Measurements from ENCODE around the gene LRP6. TPM values are rescaled to one million over a fixed set of nuclear protein-coding genes. Genes with fewer than 3 reads are reported as not detected.

The LRP6 gene
- total RNA-seq, 2 donors from 2014 or later = 23.0 to 34.7 TPM

DNA sequence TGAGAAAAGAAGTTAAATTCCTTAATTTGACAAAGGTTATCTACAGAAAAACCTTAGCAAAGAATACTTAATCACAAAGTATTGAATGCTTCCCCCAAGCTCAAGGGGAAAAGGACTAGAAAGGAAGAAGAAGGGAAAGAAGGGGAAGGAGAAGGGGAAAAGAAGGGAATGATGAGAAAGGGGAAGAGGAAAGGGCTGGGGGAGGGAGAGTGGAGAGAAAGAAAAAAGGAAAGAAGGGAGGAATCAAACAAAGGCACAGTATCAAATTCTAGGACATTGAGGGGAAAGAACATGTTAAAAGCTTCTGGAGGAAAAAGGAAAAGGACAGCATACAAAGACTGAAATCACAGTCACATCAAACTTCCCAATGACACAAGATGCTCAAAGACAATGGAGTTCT is 125.8 kb downstream of the LRP6 start:
- Histone ChIP-seq H3K27me3 (replicated peaks; ENCODE audit: insufficient read depth) (no peaks in the 10 kb centered on the region), H3K9me3 (no peaks in the 10 kb centered on the region), H3K27ac (no peak overlapping the region), H3K4me3 (no peak overlapping the region), H3K4me1 (replicated peaks) (no peaks in the 10 kb centered on the region), H3K36me3 (no peaks in the 10 kb centered on the region)
- no peak for DNase-seq (ENCODE audit: low spot score)
- intact Hi-C loops (cut with DNase I) = no loop called here
- TF ChIP-seq, protein P1, sequence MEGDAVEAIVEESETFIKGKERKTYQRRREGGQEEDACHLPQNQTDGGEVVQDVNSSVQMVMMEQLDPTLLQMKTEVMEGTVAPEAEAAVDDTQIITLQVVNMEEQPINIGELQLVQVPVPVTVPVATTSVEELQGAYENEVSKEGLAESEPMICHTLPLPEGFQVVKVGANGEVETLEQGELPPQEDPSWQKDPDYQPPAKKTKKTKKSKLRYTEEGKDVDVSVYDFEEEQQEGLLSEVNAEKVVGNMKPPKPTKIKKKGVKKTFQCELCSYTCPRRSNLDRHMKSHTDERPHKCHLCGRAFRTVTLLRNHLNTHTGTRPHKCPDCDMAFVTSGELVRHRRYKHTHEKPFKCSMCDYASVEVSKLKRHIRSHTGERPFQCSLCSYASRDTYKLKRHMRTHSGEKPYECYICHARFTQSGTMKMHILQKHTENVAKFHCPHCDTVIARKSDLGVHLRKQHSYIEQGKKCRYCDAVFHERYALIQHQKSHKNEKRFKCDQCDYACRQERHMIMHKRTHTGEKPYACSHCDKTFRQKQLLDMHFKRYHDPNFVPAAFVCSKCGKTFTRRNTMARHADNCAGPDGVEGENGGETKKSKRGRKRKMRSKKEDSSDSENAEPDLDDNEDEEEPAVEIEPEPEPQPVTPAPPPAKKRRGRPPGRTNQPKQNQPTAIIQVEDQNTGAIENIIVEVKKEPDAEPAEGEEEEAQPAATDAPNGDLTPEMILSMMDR (IDR thresholded peaks at IDR 0.05) = no peak
- TF ChIP-seq POLR2A (IDR thresholded peaks at IDR 0.05) (no peak), POLR2AphosphoS5 (IDR thresholded peaks at IDR 0.05) (no peak)

DNA sequence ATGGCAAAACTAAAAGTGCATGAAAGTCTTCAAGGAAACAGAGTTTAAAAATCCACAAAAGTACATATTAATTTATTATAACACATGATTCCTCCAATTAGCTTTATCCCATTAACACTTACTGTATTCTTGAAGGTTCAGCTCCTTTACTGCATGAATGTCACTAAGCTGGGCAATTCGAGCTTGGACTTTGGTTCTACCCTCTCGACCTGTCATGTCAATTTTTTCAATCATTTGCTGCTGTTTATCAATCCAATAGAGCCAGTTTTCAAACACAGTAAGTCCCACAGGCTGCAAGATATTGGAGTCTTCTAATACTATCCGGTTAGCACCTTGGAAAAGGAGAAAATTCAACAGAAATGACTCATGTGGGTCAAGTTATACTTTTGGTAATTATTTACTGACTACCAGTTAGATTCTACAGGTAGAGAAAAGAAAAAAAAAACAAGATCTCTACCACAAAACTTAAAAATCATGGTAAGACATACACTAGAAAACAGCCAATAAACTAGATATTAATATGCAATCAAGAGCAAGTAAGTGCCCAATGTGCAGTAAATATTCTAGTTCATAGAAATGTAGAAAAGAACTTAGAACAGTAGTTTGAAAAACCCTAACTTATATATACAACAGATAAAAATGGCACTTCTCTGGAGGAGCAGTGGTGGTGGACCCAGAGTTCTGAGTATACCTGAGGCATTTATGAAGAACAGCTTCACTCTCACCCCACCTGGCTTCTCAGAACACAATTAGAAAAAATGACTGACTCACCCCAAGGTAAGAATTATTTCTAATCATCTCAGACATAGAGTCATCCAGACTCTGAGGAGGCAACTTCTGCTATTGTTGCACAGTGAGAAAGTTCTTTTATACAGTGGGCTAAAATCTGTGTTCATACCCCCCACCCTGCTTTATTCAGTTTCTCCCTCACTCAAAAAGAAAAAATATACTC is 128.4 kb downstream of the LRP6 start:
- intact Hi-C loops (cut with DNase I) = no loop called here
- H3K9me3 ChIP-seq = no peaks in the 10 kb centered on the region
- no peaks in the 10 kb centered on the region for H3K27me3 ChIP-seq (replicated peaks; ENCODE audit: insufficient read depth)
- H3K36me3 ChIP-seq = no peaks in the 10 kb centered on the region
- TF ChIP-seq POLR2AphosphoS5 (IDR thresholded peaks at IDR 0.05) (no peak), POLR2A (IDR thresholded peaks at IDR 0.05) (no peak)
- TF ChIP-seq, protein P1 (IDR thresholded peaks at IDR 0.05) = no peak
- WGBS = 96% methylated on average over 3 of the region's 3 CpGs
- no peak overlapping the region for H3K4me3 ChIP-seq
- no peak overlapping the region for H3K27ac ChIP-seq
- no peak for DNase-seq (ENCODE audit: low spot score)
- no peaks in the 10 kb centered on the region for H3K4me1 ChIP-seq (replicated peaks)

DNA sequence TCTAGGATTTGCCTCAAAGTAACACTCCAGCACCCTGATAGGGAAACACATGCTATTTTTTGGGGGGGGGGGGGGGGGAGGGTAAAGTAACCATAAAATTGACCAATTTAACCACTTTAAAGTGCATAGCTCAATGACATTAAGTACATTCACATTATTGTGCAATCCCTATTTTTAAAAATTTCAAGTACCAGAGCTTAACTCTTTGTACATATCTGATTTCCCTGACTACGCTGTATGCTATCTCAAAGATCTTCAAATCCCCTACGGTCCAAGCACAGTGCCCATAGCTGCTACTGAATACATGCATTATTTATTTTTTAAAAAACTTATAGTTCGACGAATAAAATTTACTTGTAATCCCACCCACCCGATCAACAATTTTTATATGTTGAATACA is 133.1 kb downstream of the LRP6 start:
- H3K4me3 ChIP-seq = no peak overlapping the region
- WGBS = 96% methylated on average over 5 of the region's 5 CpGs
- intact Hi-C loops (cut with DNase I) = no loop called here
- DNase-seq (ENCODE audit: low spot score) = no peak
- TF ChIP-seq POLR2A (IDR thresholded peaks at IDR 0.05) (no peak), POLR2AphosphoS5 (IDR thresholded peaks at IDR 0.05) (no peak)
- TF ChIP-seq, protein P1 (IDR thresholded peaks at IDR 0.05) = no peak
- no peak overlapping the region for H3K27ac ChIP-seq
- H3K36me3 ChIP-seq = no peaks in the 10 kb centered on the region
- H3K9me3 ChIP-seq = no peaks in the 10 kb centered on the region
- no peaks in the 10 kb centered on the region for H3K4me1 ChIP-seq (replicated peaks)
- no peaks in the 10 kb centered on the region for H3K27me3 ChIP-seq (replicated peaks; ENCODE audit: insufficient read depth)

DNA sequence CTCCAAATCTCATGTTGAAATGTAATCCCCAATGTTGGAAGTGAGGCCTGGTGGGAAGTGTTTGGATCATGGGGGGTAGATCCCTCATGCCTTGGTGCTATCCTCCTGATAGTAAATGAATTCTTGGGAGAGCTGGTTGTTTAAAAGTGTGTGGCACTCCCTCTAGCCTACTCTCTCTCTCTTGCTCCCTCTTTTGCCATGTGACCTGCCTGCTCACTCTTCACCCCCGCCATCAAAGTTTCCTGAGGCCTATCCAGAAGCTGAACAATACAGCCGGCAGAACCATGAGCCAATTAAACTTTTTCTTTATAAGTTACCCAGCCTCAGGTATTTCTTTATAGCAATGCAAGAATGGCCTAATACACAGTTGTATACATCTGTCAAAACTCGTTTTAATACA is 133.6 kb downstream of the LRP6 start:
- intact Hi-C loops (cut with DNase I) = no loop called here

More for the DNA sequence above, 133.6 kb downstream of the LRP6 start:
- TF ChIP-seq, protein P1 (IDR thresholded peaks at IDR 0.05) = no peak
- TF ChIP-seq POLR2AphosphoS5 (IDR thresholded peaks at IDR 0.05) (no peak), POLR2A (IDR thresholded peaks at IDR 0.05) (no peak)
- Histone ChIP-seq H3K27me3 (replicated peaks; ENCODE audit: insufficient read depth) (no peaks in the 10 kb centered on the region), H3K4me3 (no peak overlapping the region), H3K9me3 (no peaks in the 10 kb centered on the region), H3K36me3 (no peaks in the 10 kb centered on the region), H3K27ac (no peak overlapping the region), H3K4me1 (replicated peaks) (no peaks in the 10 kb centered on the region)
- DNase-seq (ENCODE audit: low spot score) = no peak
- 75% methylated on average over 3 of the region's 3 CpGs for WGBS

All from prostate gland (tissue), 2 donors.